HAP-1 (cell line): ENCODE measurements around the gene STMND1.
"Not testable (repeated sequence)": the region's sequence is repeated elsewhere in the genome, so short reads cannot be mapped to it uniquely, and the experiment has no call there.

Experiments
- DNase-seq, 2 experiments: peaks; one replicate each; pipeline ENCODE4 v3.0.0-alpha.2; 2016 to 2020; ENCODE audit warnings: low spot score in 2 of 2
- H3K27me3 ChIP-seq: fragments of 250-450 bp; sonication (Bioruptor Pico); 2 replicates; pipeline ENCODE4 v1.5.1; 2020; ENCODE audit warnings: low read depth, mild to moderate bottlenecking, moderate library complexity
- H3K36me3 ChIP-seq: fragments of 250-450 bp; sonication (Bioruptor Pico); replicated peaks from 2 replicates; pipeline ENCODE4 v1.5.1; 2020; ENCODE audit warnings: mild to moderate bottlenecking
- H3K4me1 ChIP-seq: fragments of 250-450 bp; sonication (Bioruptor Pico); 2 replicates; pipeline ENCODE4 v1.5.1; 2020; ENCODE audit warnings: mild to moderate bottlenecking
- H3K4me3 ChIP-seq: fragments of 250-450 bp; sonication (Bioruptor Pico); 2 replicates; pipeline ENCODE4 v1.5.1; 2020; ENCODE audit warnings: mild to moderate bottlenecking, moderate library complexity
- H3K9me3 ChIP-seq: fragments of 250-450 bp; sonication (Bioruptor Pico); 2 replicates; pipeline ENCODE4 v1.5.1; 2020; ENCODE audit warnings: mild to moderate bottlenecking, moderate library complexity
- in situ Hi-C: fragments of 300-500 bp; cut with MboI; formaldehyde crosslinking; loops from 3 replicates; pipeline ENCODE4 v1.14.3; 2020; ENCODE audit warnings: low sequenced_read_pairs, inconsistent platforms, mixed read lengths

STMND1 gene

DNA sequence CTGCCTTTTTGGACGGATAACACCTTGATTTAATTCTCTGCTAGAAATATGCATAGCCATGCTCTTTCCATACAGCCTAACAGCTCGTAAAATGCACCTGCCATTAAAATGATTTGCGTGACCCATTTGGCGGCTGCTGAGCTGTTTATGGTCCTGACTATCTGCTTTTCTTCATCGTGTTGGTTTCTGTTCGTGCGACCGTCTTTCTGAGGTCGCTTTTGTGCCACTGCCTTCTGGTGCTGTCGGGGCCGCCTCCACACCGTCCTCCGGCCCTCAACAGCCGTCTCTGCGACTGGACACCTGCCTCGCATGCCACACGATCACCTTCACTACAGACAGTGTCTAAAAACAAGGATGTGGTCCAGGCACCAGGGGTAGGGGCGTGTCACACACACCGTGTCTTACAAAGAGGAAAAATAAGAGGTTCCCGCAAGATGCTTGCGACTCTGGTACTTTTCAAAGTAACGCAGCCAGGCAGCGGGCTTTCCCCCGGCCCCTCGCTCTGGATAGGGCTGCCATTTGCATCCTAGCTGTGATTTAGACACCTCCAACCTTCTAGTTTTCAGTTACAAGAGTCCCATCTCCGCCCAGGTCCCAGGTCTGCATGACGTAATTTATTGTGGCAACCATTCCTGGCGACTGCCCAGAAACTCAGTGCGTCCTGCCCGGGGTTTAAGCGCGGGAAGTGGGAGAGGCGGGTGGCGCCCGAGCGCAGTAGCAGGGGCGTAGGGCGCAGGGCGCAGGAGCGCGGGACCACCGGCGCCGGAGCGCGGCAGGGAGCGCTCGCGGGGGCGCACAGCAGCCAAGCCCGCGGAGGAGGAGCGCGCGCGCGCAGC, at the start of gene STMND1:
Gene STMND1 (plus strand): TSS at position 629 of the 836 bp plus-strand sequence. CDS start 208 bp downstream, outside the sequence.
- no peaks in the 10 kb centered on the region for H3K36me3 ChIP-seq
- H3K27me3 ChIP-seq, result peaks cover 11% of the 10 kb centered on the region; the same call in 1 of the 2 replicates
- in situ Hi-C loops, result no loop called here
- H3K4me3 ChIP-seq, result no peak within 1 kb of the TSS
- DNase-seq, result no peak
- no peaks in the 10 kb centered on the region for H3K9me3 ChIP-seq
- no peaks in the 10 kb centered on the region for H3K4me1 ChIP-seq

DNA sequence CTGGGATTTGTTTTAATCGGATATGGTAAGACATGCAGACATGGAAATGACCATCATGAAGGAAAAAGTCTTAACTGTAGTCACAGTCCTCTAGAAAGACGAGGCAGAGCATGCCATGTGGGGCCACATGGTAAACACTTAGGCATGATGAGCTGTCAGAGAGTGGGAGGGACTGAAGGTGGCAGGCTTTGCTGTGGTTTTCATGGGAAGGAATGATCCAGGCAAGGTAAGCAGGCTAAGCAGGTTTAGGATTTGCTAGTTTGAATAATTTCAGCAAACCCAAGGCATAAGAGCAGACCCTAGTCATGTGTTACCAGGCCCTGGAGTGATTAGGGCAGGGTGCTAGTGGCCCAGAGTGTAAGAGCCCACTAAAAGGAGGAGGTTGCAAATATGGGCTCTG, 47.2 kb upstream of the STMND1 start:
- in situ Hi-C loops, result no loop called here
- no peak for DNase-seq

DNA sequence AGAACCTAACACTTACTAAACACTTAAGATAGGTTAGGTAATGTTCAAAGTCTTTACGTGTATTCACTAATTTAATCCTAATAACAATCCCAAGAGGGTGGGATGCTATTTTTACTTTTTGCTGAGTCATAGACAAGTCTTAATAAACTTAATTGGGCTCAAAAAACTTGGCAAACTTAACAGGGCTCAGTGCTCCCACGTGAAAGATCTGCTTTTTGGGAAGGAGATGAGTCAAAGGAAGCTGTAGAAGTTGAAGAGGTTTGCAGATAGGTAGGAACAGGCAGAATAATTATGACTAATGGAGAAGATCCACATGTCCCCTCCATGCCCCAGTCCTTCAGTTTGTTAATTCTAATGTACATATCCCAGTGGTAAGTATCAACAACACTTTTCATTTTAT, 44.5 kb upstream of the STMND1 start:
- in situ Hi-C loops, result no loop called here
- Histone ChIP-seq H3K4me3 (no peak overlapping the region), H3K4me1 (no peaks in the 10 kb centered on the region), H3K36me3 (no peaks in the 10 kb centered on the region), H3K27me3 (no peaks in the 10 kb centered on the region), H3K9me3 (no peaks in the 10 kb centered on the region)
- no peak for DNase-seq

More for the DNA sequence above, 47.2 kb upstream of the STMND1 start:
- Histone ChIP-seq H3K9me3 (no peaks in the 10 kb centered on the region), H3K27me3 (no peaks in the 10 kb centered on the region), H3K36me3 (no peaks in the 10 kb centered on the region), H3K4me1 (no peaks in the 10 kb centered on the region), H3K4me3 (no peak overlapping the region)

DNA sequence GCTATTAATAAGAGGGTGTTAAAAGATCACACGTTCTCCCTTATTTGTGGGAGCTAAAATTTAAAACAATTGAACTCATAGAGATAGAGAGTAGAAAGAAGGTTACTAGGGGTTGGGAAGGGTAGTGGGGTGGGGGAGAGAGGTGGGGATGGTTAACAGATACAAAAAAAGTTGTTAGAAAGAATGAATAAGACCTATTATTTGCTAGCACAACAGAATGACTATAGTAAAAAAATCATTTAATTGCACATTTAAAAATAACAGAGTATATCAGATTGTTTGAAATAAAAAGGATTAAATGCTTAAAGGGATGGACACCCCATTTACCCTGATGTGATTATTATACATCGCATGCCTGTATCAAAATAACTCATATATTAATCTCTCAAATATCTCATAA, 43.3 kb upstream of the STMND1 start:
- DNase-seq, result no peak
- in situ Hi-C loops, result no loop called here
- no peaks in the 10 kb centered on the region for H3K9me3 ChIP-seq
- no peaks in the 10 kb centered on the region for H3K27me3 ChIP-seq
- no peaks in the 10 kb centered on the region for H3K36me3 ChIP-seq
- no peak overlapping the region for H3K4me3 ChIP-seq
- H3K4me1 ChIP-seq, result no peaks in the 10 kb centered on the region

DNA sequence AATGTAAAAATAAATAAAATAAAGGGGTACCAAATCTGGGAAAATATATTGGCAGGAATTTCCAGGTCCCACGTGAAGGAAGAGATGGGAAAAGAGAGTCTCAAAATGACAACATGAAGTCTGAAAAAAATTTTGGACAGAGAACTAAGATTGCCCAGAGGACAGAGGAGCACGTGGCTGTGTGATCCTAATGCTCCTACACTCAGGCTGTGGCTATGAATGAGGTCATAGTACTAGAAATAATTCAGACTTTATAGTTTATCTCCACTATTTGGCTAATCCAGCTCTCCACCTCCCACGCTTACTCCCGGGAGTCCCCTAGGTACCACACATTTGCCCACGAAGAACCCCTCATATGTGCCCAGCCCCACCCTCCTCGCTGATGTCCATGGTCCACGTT, 42.8 kb upstream of the STMND1 start:
- Histone ChIP-seq H3K4me1 (no peaks in the 10 kb centered on the region), H3K36me3 (no peaks in the 10 kb centered on the region), H3K4me3 (no peak overlapping the region), H3K27me3 (no peaks in the 10 kb centered on the region), H3K9me3 (no peaks in the 10 kb centered on the region)
- DNase-seq, result no peak
- in situ Hi-C loops, result no loop called here

DNA sequence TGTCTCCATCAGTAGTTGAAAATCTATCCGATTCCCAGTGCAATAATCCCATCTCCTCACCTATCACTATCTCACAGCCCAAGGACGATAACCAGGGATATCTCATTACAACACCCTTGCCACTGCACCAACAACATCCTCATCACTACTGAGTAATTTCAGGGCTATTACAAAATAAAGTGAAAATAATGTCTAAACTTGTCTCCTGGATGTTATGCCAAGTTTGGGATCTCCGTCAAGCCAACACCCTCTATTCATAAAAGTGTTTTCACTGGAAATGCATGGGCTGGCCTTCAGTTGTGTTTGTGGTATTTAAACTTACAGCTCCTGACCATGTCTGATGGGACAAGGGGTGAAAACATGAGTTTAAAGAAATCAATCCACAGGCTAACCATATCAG, 42.0 kb upstream of the STMND1 start:
- in situ Hi-C loops, result no loop called here
- H3K36me3 ChIP-seq, result no peaks in the 10 kb centered on the region
- no peaks in the 10 kb centered on the region for H3K4me1 ChIP-seq
- no peak overlapping the region for H3K4me3 ChIP-seq
- H3K9me3 ChIP-seq, result no peaks in the 10 kb centered on the region
- H3K27me3 ChIP-seq, result no peaks in the 10 kb centered on the region
- DNase-seq, result no peak

DNA sequence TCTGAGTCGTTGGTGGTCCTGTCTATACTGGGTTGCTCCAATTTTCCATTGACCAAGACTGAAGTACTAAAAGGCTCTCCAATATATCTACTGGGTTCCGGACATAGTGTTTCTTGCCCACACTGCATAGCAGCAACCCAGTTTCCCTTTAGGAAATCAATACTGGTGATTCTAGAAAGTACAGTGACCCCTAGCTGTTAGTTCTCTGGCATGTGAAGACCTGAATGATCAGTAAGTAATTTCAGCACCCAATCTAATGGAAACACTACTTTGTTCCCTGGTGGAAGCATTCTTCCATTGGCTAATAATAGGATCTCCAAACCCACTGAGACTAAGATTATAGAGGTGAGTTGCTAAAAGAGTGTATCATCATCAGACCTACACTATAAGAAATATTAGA, 40.8 kb upstream of the STMND1 start:
- Histone ChIP-seq H3K36me3 (no peaks in the 10 kb centered on the region), H3K9me3 (no peaks in the 10 kb centered on the region), H3K27me3 (no peaks in the 10 kb centered on the region), H3K4me3 (no peak overlapping the region), H3K4me1 (no peaks in the 10 kb centered on the region)
- DNase-seq, result no peak
- in situ Hi-C loops, result no loop called here

DNA sequence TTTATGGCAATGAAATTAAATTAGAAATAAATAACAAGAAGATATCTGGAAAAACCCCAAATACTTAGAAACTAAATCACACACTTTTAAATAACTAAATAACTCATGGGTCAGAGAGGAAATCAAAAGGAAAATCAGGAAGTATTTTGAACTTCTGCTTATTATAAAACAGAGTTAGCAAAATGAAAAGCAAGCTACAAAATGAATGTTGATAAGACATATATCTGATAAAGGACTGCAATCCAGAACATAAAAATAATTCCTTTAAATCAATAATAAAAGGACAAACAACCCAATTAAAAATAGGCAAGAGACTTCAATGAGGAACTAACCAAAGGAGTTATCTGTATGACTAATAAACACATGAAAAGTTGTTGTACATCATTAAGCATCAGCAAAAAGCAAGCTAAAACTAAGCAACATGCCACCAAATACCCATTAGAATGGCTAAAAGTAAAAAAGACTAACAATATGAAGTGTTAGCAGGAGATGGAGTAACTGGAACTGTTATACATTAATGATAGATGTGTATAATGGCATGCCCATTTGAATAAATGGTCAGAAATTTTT, 38.9 kb upstream of the STMND1 start:
- no peak for DNase-seq
- H3K27me3 ChIP-seq, result no peaks in the 10 kb centered on the region
- in situ Hi-C loops, result no loop called here

DNA sequence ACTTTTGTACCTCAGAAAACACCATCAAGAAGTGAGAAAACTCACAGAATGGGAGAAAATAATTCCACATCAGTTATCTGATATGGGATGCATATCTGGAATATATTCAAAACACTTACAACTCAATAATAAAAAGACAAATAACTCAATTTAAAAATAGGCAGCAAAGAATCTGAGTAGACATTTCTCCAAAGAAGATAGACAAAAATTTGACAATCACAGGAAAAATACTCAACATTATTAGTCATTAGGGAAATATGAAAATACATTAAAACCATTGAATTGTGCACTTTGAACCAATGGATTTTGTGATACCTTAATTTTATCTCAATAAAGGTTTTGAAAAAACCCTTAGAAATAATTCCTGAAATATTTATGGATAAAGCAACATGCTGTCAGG, 36.9 kb upstream of the STMND1 start:
- no peaks in the 10 kb centered on the region for H3K36me3 ChIP-seq
- H3K27me3 ChIP-seq, result no peaks in the 10 kb centered on the region
- DNase-seq, result no peak
- H3K4me3 ChIP-seq, result no peak overlapping the region
- in situ Hi-C loops, result no loop called here
- peaks cover 8% of the 10 kb centered on the region; the same call in 1 of the 2 replicates for H3K9me3 ChIP-seq
- H3K4me1 ChIP-seq, result no peaks in the 10 kb centered on the region

More for the DNA sequence above, 38.9 kb upstream of the STMND1 start:
- Histone ChIP-seq H3K4me3 (no peak overlapping the region), H3K4me1 (no peaks in the 10 kb centered on the region), H3K9me3 (no peaks in the 10 kb centered on the region), H3K36me3 (no peaks in the 10 kb centered on the region)

DNA sequence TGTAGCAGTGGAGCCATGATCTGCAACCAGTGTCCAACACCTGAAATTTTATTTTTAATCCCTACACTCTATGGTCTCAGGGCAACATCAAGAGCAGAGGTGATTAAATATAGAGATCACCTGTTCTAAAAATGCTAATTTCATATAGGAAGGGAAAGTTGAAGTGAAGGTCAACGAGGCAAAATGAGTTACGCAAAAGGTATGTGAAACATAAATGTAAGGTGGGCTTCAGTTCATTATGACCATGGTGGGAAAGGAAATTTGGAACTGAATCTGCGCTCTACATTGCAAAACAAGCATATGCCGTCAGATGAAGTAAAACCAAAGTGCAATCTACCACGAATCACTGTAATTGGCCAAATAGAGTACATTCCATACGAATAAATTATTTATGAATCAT, 35.2 kb upstream of the STMND1 start:
- H3K9me3 ChIP-seq, result peaks cover 8% of the 10 kb centered on the region; the same call in 1 of the 2 replicates
- no peak for DNase-seq
- in situ Hi-C loops, result no loop called here
- no peaks in the 10 kb centered on the region for H3K27me3 ChIP-seq
- no peak overlapping the region for H3K4me3 ChIP-seq
- no peaks in the 10 kb centered on the region for H3K36me3 ChIP-seq
- H3K4me1 ChIP-seq, result no peaks in the 10 kb centered on the region

DNA sequence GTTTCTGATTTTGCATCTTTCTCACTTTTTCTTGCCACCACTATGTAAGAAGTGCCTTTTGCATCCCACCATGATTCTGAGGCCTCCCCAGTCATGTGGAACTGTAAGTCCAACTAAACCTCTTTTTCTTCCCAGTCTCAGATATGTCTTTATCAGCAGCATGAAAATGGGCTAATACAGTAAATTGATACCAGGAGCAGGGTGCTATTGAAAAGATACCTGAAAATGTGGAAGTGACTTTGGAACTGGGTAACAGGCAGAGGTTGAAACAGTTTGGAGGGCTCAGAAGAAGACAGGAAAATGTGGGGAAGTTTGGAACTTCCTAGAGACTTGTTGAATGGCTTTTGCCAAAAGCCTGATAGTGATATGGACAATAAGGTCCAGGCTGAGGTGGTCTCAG, 32.9 kb upstream of the STMND1 start:
- in situ Hi-C loops, H3K4me3 ChIP-seq, H3K9me3 ChIP-seq, H3K27me3 ChIP-seq, H3K4me1 ChIP-seq, DNase-seq, H3K36me3 ChIP-seq: not testable (repeated sequence)

DNA sequence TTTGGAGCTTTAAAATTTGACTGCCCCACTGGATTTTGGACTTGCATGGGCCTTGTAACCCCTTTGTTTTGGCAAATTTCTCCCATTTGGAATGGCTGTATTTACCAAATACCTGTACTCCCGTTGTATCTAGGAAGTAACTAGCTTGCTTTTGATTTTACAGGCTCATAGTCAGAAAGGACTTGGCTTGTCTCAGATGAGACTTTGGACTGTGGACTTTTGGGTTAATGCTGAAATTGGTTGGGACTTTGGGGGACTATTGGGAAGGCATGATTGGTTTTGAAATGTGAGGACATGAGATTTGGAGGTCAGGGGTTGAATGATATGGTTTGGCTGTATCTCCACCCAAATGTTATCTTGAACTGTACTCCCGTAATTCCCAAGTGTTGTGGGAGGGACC, 31.4 kb upstream of the STMND1 start:
- in situ Hi-C loops, result not testable (repeated sequence)

DNA sequence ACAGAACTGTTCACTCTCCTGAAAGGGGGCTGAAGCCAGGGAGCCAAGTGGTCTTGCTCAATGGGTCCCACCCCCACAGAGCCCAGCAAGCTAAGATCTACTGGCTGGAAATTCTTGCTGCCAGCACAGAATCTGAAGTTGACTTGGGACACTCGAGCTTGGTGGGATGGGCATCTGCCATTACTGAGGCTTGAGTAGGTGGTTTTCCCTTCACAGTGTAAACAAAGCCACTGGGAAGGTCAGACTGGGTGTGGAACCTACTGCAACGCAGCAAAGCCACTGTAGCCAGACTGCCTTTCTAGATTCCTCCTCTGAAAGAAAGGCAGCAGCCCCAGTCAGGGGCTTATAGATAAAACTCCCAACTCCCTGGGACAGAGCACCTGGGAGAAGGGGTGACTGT, 28.3 kb upstream of the STMND1 start:
- H3K4me3 ChIP-seq, H3K9me3 ChIP-seq, in situ Hi-C loops, H3K4me1 ChIP-seq, DNase-seq, H3K36me3 ChIP-seq, H3K27me3 ChIP-seq: not testable (repeated sequence)

More for the DNA sequence above, 31.4 kb upstream of the STMND1 start:
- H3K27me3 ChIP-seq, H3K36me3 ChIP-seq, H3K4me1 ChIP-seq, H3K9me3 ChIP-seq, H3K4me3 ChIP-seq, DNase-seq: not testable (repeated sequence)

DNA sequence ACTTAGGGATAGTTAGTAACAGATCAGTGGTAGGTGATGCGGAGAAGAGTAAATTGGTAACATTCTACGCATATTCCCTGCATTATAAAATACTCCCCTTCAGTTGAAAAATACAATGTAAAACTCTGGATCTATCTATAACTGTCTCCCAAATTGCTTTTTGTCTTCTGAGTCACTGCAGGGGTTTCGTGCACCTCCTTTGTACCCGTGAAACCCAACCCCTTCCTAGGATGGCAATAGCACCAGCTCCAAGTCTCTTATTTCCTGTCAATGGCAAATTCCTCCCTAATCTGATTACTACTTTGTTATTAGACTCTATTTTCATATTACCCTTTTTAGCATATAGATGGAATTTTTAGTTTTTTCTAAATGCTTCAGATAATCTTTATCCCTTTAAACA, 20.6 kb upstream of the STMND1 start:
- H3K9me3 ChIP-seq, result no peaks in the 10 kb centered on the region
- no peaks in the 10 kb centered on the region for H3K27me3 ChIP-seq
- in situ Hi-C loops, result loop anchor here (10.0 to 25.0 kb wide), 2 partner anchors 306 to 569 kb away; no protein-coding TSS in a partner anchor
- H3K4me1 ChIP-seq, result peaks cover 8% of the 10 kb centered on the region
- no peaks in the 10 kb centered on the region for H3K36me3 ChIP-seq
- DNase-seq, result peak; percentile 21 to 66
- H3K4me3 ChIP-seq, result no peak overlapping the region
